GM04504 (cell line): Measurements from ENCODE around the gene KLHL29.

ENCODE experiments used
- DNase-seq: peaks from one replicate; pipeline ENCODE4 v3.0.0-alpha.2; 2012; ENCODE audit warnings: low read depth

KLHL29 gene

DNA sequence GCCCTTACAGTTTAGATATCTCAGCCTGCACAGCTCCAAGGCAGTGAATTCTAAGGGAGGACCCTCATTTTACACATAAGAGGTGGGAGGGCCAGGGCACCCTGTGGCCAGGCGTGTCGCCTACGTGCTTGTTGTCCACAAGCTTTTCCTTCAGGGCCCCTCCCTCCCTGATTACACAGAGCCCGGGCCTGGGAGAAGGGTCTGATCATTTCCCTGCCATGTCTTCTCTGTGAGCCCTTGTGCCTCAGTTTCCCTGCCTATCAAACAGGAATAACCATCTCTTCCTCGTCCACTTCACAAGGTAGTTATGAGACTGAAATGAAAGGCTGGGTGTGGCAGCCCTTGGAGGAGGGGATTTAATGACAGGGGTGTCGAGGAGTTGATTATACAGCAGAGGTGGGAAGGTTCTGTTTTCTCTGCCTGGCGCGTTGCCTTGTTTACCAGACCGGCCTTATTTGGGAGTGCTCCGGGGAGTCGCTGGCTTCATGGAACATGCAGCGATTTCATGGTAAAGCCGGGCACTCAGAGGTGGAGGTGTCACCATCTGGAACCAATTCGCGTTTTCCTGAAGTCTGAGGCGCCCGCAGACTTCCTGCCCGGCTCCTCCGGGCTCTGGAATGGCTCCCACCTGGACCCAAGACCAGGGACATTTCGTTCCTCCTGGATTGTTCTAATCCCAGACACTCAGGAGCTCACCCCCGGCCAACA is 208.9 kb downstream of the KLHL29 start:
- no peak for DNase-seq

DNA sequence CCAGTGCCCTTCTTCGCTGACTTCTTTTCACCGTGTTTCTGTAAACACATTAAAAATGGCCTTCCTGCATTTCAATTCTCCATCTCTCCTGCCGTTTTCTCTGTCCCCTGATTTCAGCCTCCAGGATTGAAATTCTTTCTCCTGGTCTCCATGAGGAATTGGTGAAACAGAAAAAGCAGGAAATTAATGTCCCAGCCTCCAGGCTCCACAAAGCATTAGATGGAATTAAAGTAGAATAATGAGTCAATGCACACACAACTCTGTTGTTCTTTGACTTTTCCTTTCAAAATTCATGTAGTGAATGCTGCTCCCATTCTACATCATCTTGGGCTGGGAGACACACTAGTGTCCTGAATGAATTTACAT is 209.5 kb downstream of the KLHL29 start:
- no peak for DNase-seq

GRCh38 chr2:23595021-23595420 is 210.0 kb downstream of the KLHL29 start:
- no peak for DNase-seq

GRCh38 chr2:23595601-23596251 is 210.7 kb downstream of the KLHL29 start:
- DNase-seq: peak; percentile 33

- DNase-seq: no peak
Measured at GRCh38 chr2:23596316-23596885, 211.4 kb downstream of the KLHL29 start.

- no peak for DNase-seq
Measured at GRCh38 chr2:23597687-23598086, 212.7 kb downstream of the KLHL29 start.

DNA sequence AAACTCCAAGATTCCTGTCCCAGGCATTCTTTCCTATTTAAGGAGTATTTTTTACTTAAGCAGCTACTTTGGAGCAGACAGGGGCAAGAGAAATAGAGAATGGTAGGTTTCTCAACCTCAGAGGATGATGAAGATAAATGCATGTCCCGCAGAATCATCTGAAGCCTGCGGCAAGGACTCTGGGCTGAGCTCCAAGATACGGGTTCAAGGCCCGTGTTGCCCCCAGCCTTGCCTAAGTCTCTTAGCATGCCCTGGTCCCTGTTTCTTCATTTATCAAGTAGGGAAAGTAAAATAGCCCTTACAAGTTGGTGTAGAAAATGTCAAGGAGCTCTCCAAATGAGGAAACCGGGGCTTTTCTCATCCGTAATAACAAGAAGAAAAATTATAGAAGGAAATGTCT is 214.0 kb downstream of the KLHL29 start:
- DNase-seq: no peak

DNA sequence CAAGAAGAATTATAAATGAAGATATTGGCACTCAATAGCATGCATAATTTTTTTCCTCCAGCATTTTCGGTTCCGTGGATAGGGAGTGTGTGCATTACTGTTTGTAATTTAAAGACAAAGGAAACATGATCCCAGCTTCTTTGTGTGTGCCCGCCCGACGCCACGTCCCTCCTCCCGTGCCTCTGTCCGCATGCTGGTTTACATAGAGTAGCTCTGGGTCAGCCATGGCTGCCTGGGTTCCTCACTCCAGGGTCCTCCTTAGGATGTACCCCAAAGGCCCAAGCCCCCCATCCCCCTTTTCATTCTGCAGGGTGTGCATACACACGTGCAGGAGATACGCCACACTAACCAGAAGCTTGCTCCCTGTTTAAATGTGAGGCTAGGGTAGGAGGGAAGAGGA is 214.7 kb downstream of the KLHL29 start:
- DNase-seq: no peak

GRCh38 chr2:23600346-23600745 is 215.4 kb downstream of the KLHL29 start:
- no peak for DNase-seq

- DNase-seq: no peak
Measured at GRCh38 chr2:23601301-23601965, 216.5 kb downstream of the KLHL29 start.

DNA sequence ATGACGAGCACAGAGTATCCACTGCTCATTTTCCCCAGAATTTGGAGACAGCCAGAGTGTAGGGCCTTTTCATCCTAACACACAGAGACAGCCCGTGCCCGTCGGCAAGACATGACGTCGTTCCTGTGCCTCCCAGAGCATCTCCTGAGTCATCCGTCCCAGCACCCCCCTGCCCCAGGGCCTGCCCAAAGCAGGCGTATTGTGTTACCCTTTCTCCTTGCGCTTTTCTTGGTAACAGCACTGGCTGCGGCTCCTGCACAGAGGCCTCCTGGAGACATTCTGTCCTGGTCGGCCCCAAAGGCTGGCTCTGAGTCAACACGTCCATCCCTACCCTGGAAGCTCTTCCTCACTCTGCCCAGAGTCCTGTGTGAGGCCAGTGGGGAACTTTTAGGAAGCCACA is 217.1 kb downstream of the KLHL29 start:
- no peak for DNase-seq

- DNase-seq: no peak
Measured at GRCh38 chr2:23603156-23603555, 218.2 kb downstream of the KLHL29 start.

DNA sequence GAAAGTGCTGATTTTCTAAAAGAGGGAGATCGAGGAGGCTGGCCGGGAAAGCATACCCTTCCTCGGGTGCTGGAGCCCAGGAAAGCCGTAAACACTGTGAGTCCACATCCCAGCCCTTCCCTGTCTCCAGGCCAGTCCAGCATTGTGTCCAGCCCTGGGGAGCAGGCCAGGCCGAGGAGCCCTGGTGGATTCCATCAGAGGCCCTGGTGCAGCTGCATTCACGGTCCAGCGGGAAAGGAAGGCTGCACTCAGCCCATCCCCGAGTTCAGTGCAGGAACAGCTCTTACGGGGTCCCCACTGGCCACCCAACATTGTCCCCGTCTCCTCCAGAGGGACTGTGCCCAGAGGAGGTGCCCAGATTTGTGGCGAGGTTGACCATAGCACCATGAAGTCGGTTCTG is 218.6 kb downstream of the KLHL29 start:
- DNase-seq: no peak

DNA sequence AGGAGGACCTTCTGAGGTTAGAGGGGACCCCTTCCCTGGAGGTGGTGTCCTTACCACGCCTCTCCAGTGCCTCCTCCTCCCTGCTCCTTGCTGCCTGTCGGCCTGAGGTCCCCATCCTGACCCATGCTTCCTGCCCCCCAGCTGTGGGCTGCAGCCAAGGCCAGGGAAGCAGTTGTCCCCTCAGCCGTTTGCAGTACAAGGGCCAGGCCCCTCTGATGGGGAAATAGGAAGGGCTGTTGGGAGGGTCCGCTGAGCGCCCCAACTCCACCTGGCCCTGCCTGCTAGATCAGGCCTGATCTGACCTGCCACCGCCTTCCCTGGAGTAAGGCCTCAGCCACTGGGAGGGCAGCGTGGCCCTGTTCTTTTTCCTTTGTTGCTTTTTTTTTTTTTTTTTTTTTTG is 219.8 kb downstream of the KLHL29 start:
- no peak for DNase-seq

DNA sequence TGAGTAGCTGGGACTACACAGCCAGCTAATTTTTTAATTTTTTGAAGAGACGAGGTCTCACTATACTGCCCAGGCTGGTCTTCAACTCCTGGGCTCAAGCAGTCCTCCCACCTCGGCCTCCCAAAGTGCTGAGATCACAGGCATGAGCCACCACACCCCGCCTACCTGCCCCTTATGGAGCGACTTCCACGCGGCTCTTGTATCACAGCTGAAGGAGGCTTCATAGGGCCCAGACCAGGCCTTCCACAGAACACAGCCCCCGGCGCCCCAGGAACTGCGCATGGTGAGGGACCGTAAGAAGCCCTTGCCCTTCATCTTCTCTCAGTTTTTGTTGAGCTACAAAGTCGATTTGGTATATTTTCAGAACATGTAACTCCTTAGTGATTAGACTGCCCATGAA is 220.3 kb downstream of the KLHL29 start:
- DNase-seq: no peak

- no peak for DNase-seq
Measured at GRCh38 chr2:23606196-23606595, 221.2 kb downstream of the KLHL29 start.

- DNase-seq: no peak
Measured at GRCh38 chr2:23606968-23607367, 222.0 kb downstream of the KLHL29 start.

- no peak for DNase-seq
Measured at GRCh38 chr2:23607925-23608324, 222.9 kb downstream of the KLHL29 start.

- DNase-seq: no peak
Measured at GRCh38 chr2:23609254-23609653, 224.3 kb downstream of the KLHL29 start.

- no peak for DNase-seq
Measured at GRCh38 chr2:23611839-23612238, 226.9 kb downstream of the KLHL29 start.

- DNase-seq: no peak
Measured at GRCh38 chr2:23614701-23615100, 229.7 kb downstream of the KLHL29 start.

DNA sequence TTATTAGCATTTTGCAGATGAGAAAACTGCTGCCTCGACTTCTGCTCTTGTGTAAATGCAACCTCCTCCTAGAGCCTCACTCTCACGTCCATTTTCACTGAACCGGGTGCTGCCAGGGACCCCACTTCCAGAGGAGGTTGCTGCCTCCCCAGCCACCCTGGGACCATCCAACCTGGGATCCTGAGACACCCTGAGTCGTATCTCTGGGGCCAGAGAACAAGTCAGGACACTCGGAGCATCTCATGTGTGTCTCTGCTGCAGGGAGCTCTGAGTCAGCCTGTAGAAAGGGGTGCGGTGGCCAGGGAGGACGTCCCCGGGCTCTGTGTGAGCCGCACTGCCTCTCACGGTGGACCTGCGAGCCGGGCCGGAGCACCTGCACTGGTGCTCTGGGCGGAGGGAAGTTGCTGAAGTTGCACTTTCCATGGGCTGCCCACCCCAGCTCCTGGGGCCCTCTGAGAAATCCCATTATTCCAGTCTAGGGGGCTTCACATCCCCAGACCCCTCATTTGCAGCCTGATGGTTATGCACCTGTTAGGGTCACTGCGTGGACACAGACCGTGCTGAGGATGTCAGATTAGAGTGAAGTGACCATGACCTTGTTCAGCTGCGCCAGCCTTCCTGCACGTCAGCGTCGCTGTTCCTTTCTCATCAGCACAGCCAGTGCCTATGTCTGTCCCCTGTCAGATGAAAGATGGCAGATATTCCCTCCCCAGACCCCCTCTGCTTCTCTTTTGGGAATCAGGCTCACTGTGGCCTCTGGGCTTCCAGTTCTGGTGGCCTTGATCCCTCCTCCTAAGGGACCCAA is 230.4 kb downstream of the KLHL29 start:
- no peak for DNase-seq
